ENCODE data around the gene GAB1. TPM values are rescaled to one million over a fixed set of nuclear protein-coding genes. Genes with fewer than 3 reads are reported as not detected.

GAB1 gene
- total and polyA plus RNA-seq, 2 of the 13 experiments (the other 11 are each of a cell fraction or from before 2014, with no cell fraction given): 8.7 to 14.7 TPM

- FAIRE-seq (no peak), DNase-seq (ENCODE audit: low spot score) (no peak), ATAC-seq (no peak)
- H3K27ac ChIP-seq (ENCODE audit: extremely low read length, insufficient read depth, low read length): no peak overlapping the region
- no TSS peak for BruUV-seq (replicated peaks)
- in situ Hi-C loops (cut with HindIII; ENCODE audit: extremely low pct_ligation_motif_present, low pct_unique_long_range_greater_than_20kb): no loop called here
- TF ChIP-seq ATF1 (CRISPR knock-in tag; IDR thresholded peaks at IDR 0.05) (no peak), HIVEP1 (CRISPR knock-in tag; IDR thresholded peaks at IDR 0.05) (no peak)
- H3K9ac ChIP-seq (ENCODE audit: insufficient read depth, low read depth, low read length): no peak overlapping the region
- no peaks in the 10 kb centered on the region for H3K9me3 ChIP-seq (ENCODE audit: low read length)
- H3K79me2 ChIP-seq (ENCODE audit: insufficient read depth, low read length): no peaks in the 10 kb centered on the region
- intact Hi-C loops (cut with micrococcal nuclease; ENCODE audit: unreplicated experiment): no loop called here
- 96% methylated on average over 10 of the region's 10 CpGs for WGBS (ENCODE audit: low lambda C conversion rate)
- no peaks in the 10 kb centered on the region for H3K4me1 ChIP-seq (ENCODE audit: insufficient read depth, low read length)
- H3K36me3 ChIP-seq (replicated peaks in 1 of 2; ENCODE audit: control insufficient read depth in 1 of 2, insufficient read depth in 2 of 2, low read length in 2 of 2): peaks cover 0 to 5% of the 10 kb centered on the region in 2 experiments; a peak in 1 of 5 replicates
- ChIA-PET CTCF (ENCODE audit: low intra/inter-chr PET ratio, low total read pairs) (no interaction called here), POLR2A (no interaction called here)
- H3K4me3 ChIP-seq (replicated peaks in 1 of 3; ENCODE audit: insufficient read depth in 1 of 3, low read depth in 2 of 3, low read length in 3 of 3): no peak overlapping the region
- H3K4me2 ChIP-seq (ENCODE audit: low read depth, low read length): no peak overlapping the region
- no peaks in the 10 kb centered on the region for H3K27me3 ChIP-seq (ENCODE audit: control insufficient read depth in 1 of 2, insufficient read depth in 2 of 2, low read length in 2 of 2)
- no peaks in the 10 kb centered on the region for H4K20me1 ChIP-seq (ENCODE audit: insufficient read depth, low read length)
- H2AFZ ChIP-seq (ENCODE audit: low read length): no peak overlapping the region
These were observed 95.0 kb downstream of the GAB1 start for GRCh38 chr4:143431526-143432257.

DNA sequence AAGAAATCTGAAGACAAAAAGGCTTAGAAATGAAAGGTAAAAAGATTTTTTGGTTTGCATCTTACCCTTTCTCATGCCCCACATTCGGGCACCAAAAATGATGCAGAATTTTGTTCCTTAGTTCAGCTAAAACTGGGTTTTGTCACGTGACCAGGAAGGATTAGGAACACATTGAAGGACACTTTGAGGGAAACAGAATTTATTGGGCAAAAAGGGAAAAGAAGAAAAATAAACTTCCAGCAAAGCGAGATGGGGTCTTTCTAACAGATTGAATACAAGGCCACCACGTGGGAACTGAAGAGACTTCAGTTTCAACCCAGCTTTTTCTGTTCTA lies 95.5 kb downstream of the GAB1 start:
- TF ChIP-seq DMTF1 (CRISPR knock-in tag; IDR thresholded peaks at IDR 0.05) (no peak), SRSF4 (IDR thresholded peaks at IDR 0.05; ENCODE audit: low read depth, low read length, poor library complexity, severe bottlenecking) (no peak)
- Histone ChIP-seq H3K4me2 (ENCODE audit: low read depth, low read length) (no peak overlapping the region), H3K9ac (ENCODE audit: insufficient read depth, low read depth, low read length) (no peak overlapping the region), H3K27ac (ENCODE audit: extremely low read length, insufficient read depth, low read length) (no peak overlapping the region), H4K20me1 (ENCODE audit: insufficient read depth, low read length) (no peaks in the 10 kb centered on the region), H3K79me2 (ENCODE audit: insufficient read depth, low read length) (no peaks in the 10 kb centered on the region), H3K4me1 (ENCODE audit: insufficient read depth, low read length) (no peaks in the 10 kb centered on the region), H3K4me3 (replicated peaks in 1 of 3; ENCODE audit: insufficient read depth in 1 of 3, low read depth in 2 of 3, low read length in 3 of 3) (no peak overlapping the region), H3K9me3 (ENCODE audit: low read length) (no peaks in the 10 kb centered on the region), H3K27me3 (ENCODE audit: control insufficient read depth in 1 of 2, insufficient read depth in 2 of 2, low read length in 2 of 2) (no peaks in the 10 kb centered on the region), H2AFZ (ENCODE audit: low read length) (no peak overlapping the region), H3K36me3 (replicated peaks in 1 of 2; ENCODE audit: control insufficient read depth in 1 of 2, insufficient read depth in 2 of 2, low read length in 2 of 2) (peaks cover 0 to 5% of the 10 kb centered on the region in 2 experiments; a peak in 1 of 5 replicates)
- no peak for FAIRE-seq
- in situ Hi-C loops (cut with HindIII; ENCODE audit: extremely low pct_ligation_motif_present, low pct_unique_long_range_greater_than_20kb) (no loop called here), intact Hi-C loops (cut with micrococcal nuclease; ENCODE audit: unreplicated experiment) (no loop called here)
- WGBS (ENCODE audit: low lambda C conversion rate): 98% methylated on average over 4 of the region's 4 CpGs
- CTCF ChIA-PET (ENCODE audit: low intra/inter-chr PET ratio, low total read pairs): no interaction called here
- no peak for ATAC-seq
- no peak for DNase-seq (ENCODE audit: low spot score)
- POLR2A ChIA-PET: no interaction called here
- no TSS peak for BruUV-seq (replicated peaks)
